ENCODE data around the gene PAXX. TPM values are rescaled to one million over a fixed set of nuclear protein-coding genes. Genes with fewer than 3 reads are reported as not detected.

The PAXX gene
- total RNA-seq, 1 experiment from 2014 or later = 64.0 TPM

DNA sequence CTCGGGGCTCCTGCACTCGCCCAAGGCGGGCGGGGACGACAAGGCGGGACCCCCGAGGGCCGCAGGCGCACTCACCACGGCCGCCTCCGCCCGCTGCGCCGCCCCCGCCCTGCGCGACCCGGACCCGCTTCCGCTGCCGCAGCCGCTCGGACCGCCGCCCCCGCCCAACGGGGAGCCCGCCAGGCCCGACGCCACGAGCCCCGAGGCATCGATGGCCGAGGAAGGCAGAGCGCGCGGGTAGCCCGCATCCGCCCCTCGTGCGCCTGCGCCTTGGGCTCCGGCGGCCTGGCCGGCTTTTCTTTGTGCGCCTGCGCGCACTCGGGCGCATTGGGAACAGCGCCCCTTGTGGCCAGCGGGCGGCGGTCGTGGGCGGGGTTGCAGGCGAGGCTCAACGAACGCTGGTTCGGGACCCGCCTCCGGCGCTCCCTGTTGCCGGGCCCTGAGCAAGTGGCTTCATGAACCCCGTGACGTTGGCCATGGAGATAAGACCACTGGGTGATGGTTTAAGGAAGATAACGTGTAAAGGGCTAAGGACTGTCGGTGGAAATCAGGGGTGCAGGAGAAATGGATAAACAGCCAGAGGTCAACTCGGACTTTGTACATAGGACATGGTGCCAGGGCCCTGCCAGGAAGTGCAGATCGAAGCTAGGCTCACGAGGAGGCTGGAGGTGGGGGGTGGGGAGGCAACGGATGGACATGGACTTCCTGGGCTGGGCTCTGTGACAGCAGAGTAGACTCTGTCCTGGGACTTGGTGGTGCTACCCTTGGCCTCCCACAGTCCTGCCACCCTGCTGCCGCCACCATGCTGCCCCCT is 47.5 kb upstream of the PAXX start, which contains the start of the genes C8G and FBXW5:
Gene C8G, plus strand, starts transcription at position 725 of the 814 bp plus-strand sequence. Its CDS starts 78 bp downstream, at position 803.
Gene FBXW5, minus strand, starts transcription at position 220 of the 814 bp plus-strand sequence. CDS start 655 bp downstream, outside the sequence.
- BruUV-seq (replicated peaks) = no TSS peak

DNA sequence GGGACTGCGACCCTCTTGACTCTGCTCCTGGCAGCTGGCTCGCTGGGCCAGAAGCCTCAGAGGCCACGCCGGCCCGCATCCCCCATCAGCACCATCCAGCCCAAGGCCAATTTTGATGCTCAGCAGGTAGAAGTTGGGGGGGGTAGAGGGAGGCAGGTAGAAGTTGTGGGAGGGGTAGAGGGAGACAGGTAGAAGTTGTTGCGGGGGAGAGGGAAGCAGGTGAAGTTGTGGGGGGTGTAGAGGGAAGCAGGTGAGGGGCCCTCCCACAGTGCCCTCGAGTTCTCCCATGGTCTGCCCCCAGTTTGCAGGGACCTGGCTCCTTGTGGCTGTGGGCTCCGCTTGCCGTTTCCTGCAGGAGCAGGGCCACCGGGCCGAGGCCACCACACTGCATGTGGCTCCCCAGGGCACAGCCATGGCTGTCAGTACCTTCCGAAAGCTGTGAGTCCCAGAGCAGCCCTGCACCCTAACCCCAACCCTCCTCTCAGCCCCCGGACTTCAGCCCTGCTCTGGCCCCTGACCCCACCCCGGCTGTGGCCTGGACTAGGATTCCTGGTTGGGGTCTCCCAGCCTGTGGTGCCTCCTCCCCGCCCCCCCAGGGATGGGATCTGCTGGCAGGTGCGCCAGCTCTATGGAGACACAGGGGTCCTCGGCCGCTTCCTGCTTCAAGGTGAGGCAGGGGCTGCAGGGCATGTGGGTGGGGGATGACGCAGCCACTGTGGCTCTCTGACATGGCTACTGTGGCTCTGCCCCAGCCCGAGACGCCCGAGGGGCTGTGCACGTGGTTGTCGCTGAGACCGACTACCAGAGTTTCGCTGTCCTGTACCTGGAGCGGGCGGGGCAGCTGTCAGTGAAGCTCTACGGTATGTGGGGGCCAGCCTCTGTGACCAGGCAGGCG is 46.6 kb upstream of the PAXX start:
- Histone ChIP-seq H3K4me3 (ENCODE audit: low read depth in 2 of 2, low read length in 2 of 2) (no peak overlapping the region), H3K9me3 (ENCODE audit: control insufficient read depth, insufficient read depth, low read depth, low read length) (no peaks in the 10 kb centered on the region), H3K27ac (ENCODE audit: low read length) (peak overlapping the region; percentile 80), H3K4me1 (ENCODE audit: control insufficient read depth, insufficient read depth, low read length) (peaks cover 29% of the 10 kb centered on the region), H3K36me3 (ENCODE audit: control insufficient read depth, insufficient read depth, low read length) (peaks cover 7% of the 10 kb centered on the region; the same call in 1 of the 2 replicates), H3K27me3 (ENCODE audit: control insufficient read depth, insufficient read depth, low read length) (no peaks in the 10 kb centered on the region)
- ChIA-PET CTCF (no interaction called here), POLR2A (interaction anchor here (0.5 kb wide), 1 partner anchor 58 kb away, joined by 3 read pairs; no protein-coding TSS in a partner anchor)
- intact Hi-C loops (cut with micrococcal nuclease; ENCODE audit: unreplicated experiment) (loop anchor here (10.0 kb wide), 1 partner anchor 89 kb away; the partner anchor contains the start of gene FUT7), in situ Hi-C loops (cut with HindIII; ENCODE audit: low pct_unique_long_range_greater_than_20kb, low sequenced_read_pairs) (no loop called here)
- DNase-seq (ENCODE audit: low read depth, low spot score) = no peak
- no peak for ATAC-seq
- TF ChIP-seq SIN3A (IDR thresholded peaks at IDR 0.05; ENCODE audit: borderline replicate concordance, insufficient read depth, low read depth, low read length) = no peak
- TF ChIP-seq, protein P1, sequence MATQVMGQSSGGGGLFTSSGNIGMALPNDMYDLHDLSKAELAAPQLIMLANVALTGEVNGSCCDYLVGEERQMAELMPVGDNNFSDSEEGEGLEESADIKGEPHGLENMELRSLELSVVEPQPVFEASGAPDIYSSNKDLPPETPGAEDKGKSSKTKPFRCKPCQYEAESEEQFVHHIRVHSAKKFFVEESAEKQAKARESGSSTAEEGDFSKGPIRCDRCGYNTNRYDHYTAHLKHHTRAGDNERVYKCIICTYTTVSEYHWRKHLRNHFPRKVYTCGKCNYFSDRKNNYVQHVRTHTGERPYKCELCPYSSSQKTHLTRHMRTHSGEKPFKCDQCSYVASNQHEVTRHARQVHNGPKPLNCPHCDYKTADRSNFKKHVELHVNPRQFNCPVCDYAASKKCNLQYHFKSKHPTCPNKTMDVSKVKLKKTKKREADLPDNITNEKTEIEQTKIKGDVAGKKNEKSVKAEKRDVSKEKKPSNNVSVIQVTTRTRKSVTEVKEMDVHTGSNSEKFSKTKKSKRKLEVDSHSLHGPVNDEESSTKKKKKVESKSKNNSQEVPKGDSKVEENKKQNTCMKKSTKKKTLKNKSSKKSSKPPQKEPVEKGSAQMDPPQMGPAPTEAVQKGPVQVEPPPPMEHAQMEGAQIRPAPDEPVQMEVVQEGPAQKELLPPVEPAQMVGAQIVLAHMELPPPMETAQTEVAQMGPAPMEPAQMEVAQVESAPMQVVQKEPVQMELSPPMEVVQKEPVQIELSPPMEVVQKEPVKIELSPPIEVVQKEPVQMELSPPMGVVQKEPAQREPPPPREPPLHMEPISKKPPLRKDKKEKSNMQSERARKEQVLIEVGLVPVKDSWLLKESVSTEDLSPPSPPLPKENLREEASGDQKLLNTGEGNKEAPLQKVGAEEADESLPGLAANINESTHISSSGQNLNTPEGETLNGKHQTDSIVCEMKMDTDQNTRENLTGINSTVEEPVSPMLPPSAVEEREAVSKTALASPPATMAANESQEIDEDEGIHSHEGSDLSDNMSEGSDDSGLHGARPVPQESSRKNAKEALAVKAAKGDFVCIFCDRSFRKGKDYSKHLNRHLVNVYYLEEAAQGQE (IDR thresholded peaks at IDR 0.05; ENCODE audit: insufficient read depth in 1 of 2, low read depth in 2 of 2, low read length in 1 of 2) = no peak
- TF ChIP-seq TCF7L2 (IDR thresholded peaks at IDR 0.05; ENCODE audit: low read depth, low read length) = no peak
- TF ChIP-seq, protein P2, sequence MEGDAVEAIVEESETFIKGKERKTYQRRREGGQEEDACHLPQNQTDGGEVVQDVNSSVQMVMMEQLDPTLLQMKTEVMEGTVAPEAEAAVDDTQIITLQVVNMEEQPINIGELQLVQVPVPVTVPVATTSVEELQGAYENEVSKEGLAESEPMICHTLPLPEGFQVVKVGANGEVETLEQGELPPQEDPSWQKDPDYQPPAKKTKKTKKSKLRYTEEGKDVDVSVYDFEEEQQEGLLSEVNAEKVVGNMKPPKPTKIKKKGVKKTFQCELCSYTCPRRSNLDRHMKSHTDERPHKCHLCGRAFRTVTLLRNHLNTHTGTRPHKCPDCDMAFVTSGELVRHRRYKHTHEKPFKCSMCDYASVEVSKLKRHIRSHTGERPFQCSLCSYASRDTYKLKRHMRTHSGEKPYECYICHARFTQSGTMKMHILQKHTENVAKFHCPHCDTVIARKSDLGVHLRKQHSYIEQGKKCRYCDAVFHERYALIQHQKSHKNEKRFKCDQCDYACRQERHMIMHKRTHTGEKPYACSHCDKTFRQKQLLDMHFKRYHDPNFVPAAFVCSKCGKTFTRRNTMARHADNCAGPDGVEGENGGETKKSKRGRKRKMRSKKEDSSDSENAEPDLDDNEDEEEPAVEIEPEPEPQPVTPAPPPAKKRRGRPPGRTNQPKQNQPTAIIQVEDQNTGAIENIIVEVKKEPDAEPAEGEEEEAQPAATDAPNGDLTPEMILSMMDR (IDR thresholded peaks at IDR 0.05) = no peak
- no peak for TF ChIP-seq POLR2AphosphoS5 (IDR thresholded peaks at IDR 0.05; ENCODE audit: low read depth, low read length)
- no TSS peak for BruUV-seq (replicated peaks)

More for the DNA sequence above, 47.5 kb upstream of the PAXX start, which contains the start of the genes C8G and FBXW5:
- POLR2A ChIA-PET = no interaction called here
- intact Hi-C loops (cut with micrococcal nuclease; ENCODE audit: unreplicated experiment) (loop anchor here (10.0 kb wide), 1 partner anchor 90 kb away; the partner anchor contains the start of gene FUT7), in situ Hi-C loops (cut with HindIII; ENCODE audit: low pct_unique_long_range_greater_than_20kb, low sequenced_read_pairs) (no loop called here)
- peaks cover 7% of the 10 kb centered on the region; the same call in 1 of the 2 replicates for H3K36me3 ChIP-seq (ENCODE audit: control insufficient read depth, insufficient read depth, low read length)
- peak within 1 kb of the TSS; percentile 80 for H3K27ac ChIP-seq (ENCODE audit: low read length)
- CTCF ChIA-PET = no interaction called here
- H3K4me1 ChIP-seq (ENCODE audit: control insufficient read depth, insufficient read depth, low read length) = peaks cover 27% of the 10 kb centered on the region
- H3K27me3 ChIP-seq (ENCODE audit: control insufficient read depth, insufficient read depth, low read length) = no peaks in the 10 kb centered on the region
- peak; percentile 68 for ATAC-seq
- H3K4me3 ChIP-seq (ENCODE audit: low read depth in 2 of 2, low read length in 2 of 2) = peak within 1 kb of the TSS; percentile 64
- DNase-seq (ENCODE audit: low read depth, low spot score) = peak; percentile 62
- TF ChIP-seq POLR2AphosphoS5 (IDR thresholded peaks at IDR 0.05; ENCODE audit: low read depth, low read length) = peak; percentile 34; the same call in 1 of the 2 replicates
- TF ChIP-seq, protein P2 (IDR thresholded peaks at IDR 0.05) = peak; percentile 97
- no peak for TF ChIP-seq TCF7L2 (IDR thresholded peaks at IDR 0.05; ENCODE audit: low read depth, low read length)
- TF ChIP-seq SIN3A (IDR thresholded peaks at IDR 0.05; ENCODE audit: borderline replicate concordance, insufficient read depth, low read depth, low read length) = no peak
- TF ChIP-seq, protein P1 (IDR thresholded peaks at IDR 0.05; ENCODE audit: insufficient read depth in 1 of 2, low read depth in 2 of 2, low read length in 1 of 2) = no peak
- H3K9me3 ChIP-seq (ENCODE audit: control insufficient read depth, insufficient read depth, low read depth, low read length) = no peaks in the 10 kb centered on the region

Measured in Panc1 (cell line).